K562 (cell line): ENCODE results near the gene UGT1A10. TPM values are rescaled to one million over a fixed set of nuclear protein-coding genes. Genes with fewer than 3 reads are reported as not detected.

Experiments
- ATAC-seq: fragments of 200-7000 bp; cut with Tn5 transposase; 3 replicates; pipeline ENCODE4 v1.9.1; 2020; ENCODE audit warnings: moderate library complexity
- BruUV-seq: library from RNA; stranded (reverse); fragments of 400-500 nt; replicated peaks from 2 replicates; lab custom pipeline; 2021; lab: Mats Ljungman, UMichigan
- CTCF ChIA-PET: fragments of 300-600 bp; formaldehyde crosslinking; extraction: SDS; loops from one replicate; lab custom pipeline; 2021; ENCODE audit warnings: low intra/inter-chr PET ratio; lab: Yijun Ruan, JAX
- POLR2A ChIA-PET: fragments of 300-600, 350-650 bp; sonication (Branson Sonifier 250); formaldehyde crosslinking; extraction: SDS; loops from one replicate; lab custom pipeline; 2021; ENCODE audit warnings: antibody characterized with exemption, inconsistent platforms; lab: Yijun Ruan, JAX
- DNase-seq, 4 experiments: peaks; one replicate each; pipeline versions ENCODE4 v3.0.0 to v3.0.0-alpha.2; 2011 to 2018; ENCODE audit warnings: low spot score in 3 of 4, mixed read lengths in 3 of 4; ENCODE audit errors: extremely low read depth in 1 of 4
- FAIRE-seq: peaks from 2 replicates; lab custom pipeline; 2011; peaks lifted over from hg19 to GRCh38; lab: Jason Lieb, UNC
- H2AFZ ChIP-seq: 2 replicates; pipeline ENCODE4 v1.6.0; 2011; ENCODE audit warnings: low read depth, low read length, control low read depth, inconsistent platforms
- H3K27ac ChIP-seq: fragments of 200-600 bp; 3 replicates; pipeline ENCODE4 v1.8.0; 2011; ENCODE audit warnings: low read depth, mild to moderate bottlenecking, control low read depth, inconsistent platforms, low read length, moderate library complexity, mixed read lengths; ENCODE audit errors: extremely low read depth
- H3K27me3 ChIP-seq, 2 experiments: fragments of 300-600 bp in 1 of 2; 2 replicates in 1 of 2; 3 replicates in 1 of 2; pipeline versions ENCODE4 v1.6.0 to v1.8.0; 2011; ENCODE audit warnings: inconsistent platforms in 2 of 2, low read length in 2 of 2, mild to moderate bottlenecking in 1 of 2, mixed read lengths in 1 of 2, moderate library complexity in 1 of 2; ENCODE audit not compliant: control insufficient read depth in 2 of 2, insufficient read depth in 2 of 2
- H3K36me3 ChIP-seq: fragments of 300-600 bp; 3 replicates; pipeline ENCODE4 v1.8.0; 2011; ENCODE audit warnings: mild to moderate bottlenecking, low read length, inconsistent platforms; ENCODE audit not compliant: control insufficient read depth, insufficient read depth
- H3K4me1 ChIP-seq, 2 experiments: fragments of 200-600 bp in 1 of 2; replicated peaks in 1 of 2; 2 replicates in 1 of 2; 3 replicates in 1 of 2; pipeline versions ENCODE4 v1.5.1 to v1.8.0; 2011; ENCODE audit warnings: inconsistent platforms in 2 of 2, low read length in 2 of 2, mild to moderate bottlenecking in 1 of 2, mixed read lengths in 1 of 2, moderate library complexity in 1 of 2; ENCODE audit not compliant: control insufficient read depth in 2 of 2, insufficient read depth in 2 of 2
- H3K4me2 ChIP-seq: 2 replicates; pipeline ENCODE4 v1.6.1; 2011; ENCODE audit warnings: low read length, control low read depth, inconsistent platforms, mixed read lengths; ENCODE audit not compliant: insufficient read depth
- H3K4me3 ChIP-seq: fragments of 200-600 bp; sonication (generic), shearing (Covaris generic); 2 replicates; pipeline ENCODE4 v1.5.1; 2016; ENCODE audit warnings: control low read depth, inconsistent platforms
- H3K79me2 ChIP-seq: fragments of 200-600 bp; 3 replicates; pipeline ENCODE4 v1.8.0; 2011; ENCODE audit warnings: low read length, inconsistent platforms; ENCODE audit not compliant: control insufficient read depth, insufficient read depth
- H3K9ac ChIP-seq, 2 experiments: 2 replicates each; pipeline versions ENCODE4 v1.6.0 to v1.6.1; 2011; ENCODE audit warnings: low read depth in 2 of 2, low read length in 2 of 2, control low read depth in 1 of 2, inconsistent platforms in 1 of 2, mild to moderate bottlenecking in 1 of 2, mixed read lengths in 1 of 2; ENCODE audit not compliant: insufficient read depth in 1 of 2
- H3K9me1 ChIP-seq: one replicate; pipeline ENCODE4 v1.6.0; 2011; ENCODE audit warnings: inconsistent platforms, mild to moderate bottlenecking, low read length, moderate library complexity; ENCODE audit not compliant: control insufficient read depth, insufficient read depth
- H3K9me3 ChIP-seq: replicated peaks from 2 replicates; pipeline ENCODE4 v1.5.1; 2011; ENCODE audit warnings: low read depth, low read length, inconsistent platforms; ENCODE audit not compliant: control insufficient read depth, insufficient read depth
- H4K20me1 ChIP-seq: replicated peaks from 2 replicates; pipeline ENCODE4 v1.6.1; 2011; ENCODE audit warnings: low read length, inconsistent platforms, mixed read lengths; ENCODE audit not compliant: control insufficient read depth, insufficient read depth
- CREB3L1 ChIP-seq: fragments of 450-650 bp; IDR thresholded peaks from 2 replicates; pipeline ENCODE4 v1.6.1; 2014; ENCODE audit warnings: low read depth, mild to moderate bottlenecking, moderate library complexity, borderline replicate concordance
- CREBBP ChIP-seq: IDR thresholded peaks from one replicate; pipeline ENCODE4 v1.6.1; 2012; ENCODE audit warnings: low read depth, mild to moderate bottlenecking, control low read depth, inconsistent platforms, low read length
- MECOM ChIP-seq: fragments of 250-450 bp; sonication (Bioruptor Pico); IDR thresholded peaks from 2 replicates; pipeline ENCODE4 v1.8.0; 2022; ENCODE audit warnings: inconsistent platforms
- MYNN ChIP-seq, 2 experiments: sonication (generic); formaldehyde crosslinking in 1 of 2; IDR thresholded peaks; 2 replicates each; pipeline versions ENCODE4 v1.5.0 to v1.6.1; 2016 to 2020; ENCODE audit warnings: antibody characterized with exemption in 1 of 2, missing genetic modification reagents in 1 of 2
- PCBP1 ChIP-seq: fragments of 200-400 bp; formaldehyde crosslinking; IDR thresholded peaks from 2 replicates; pipeline ENCODE4 v1.6.1; 2018; ENCODE audit warnings: mild to moderate bottlenecking, low read depth, low read length; ENCODE audit not compliant: poor library complexity, severe bottlenecking
- SUPT5H ChIP-seq: fragments of 450-650 bp; IDR thresholded peaks from 2 replicates; pipeline ENCODE4 v1.6.1; 2016
- TARDBP ChIP-seq: fragments of 450-650 bp; IDR thresholded peaks from 2 replicates; pipeline ENCODE4 v1.6.1; 2016
- WHSC1 ChIP-seq: IDR thresholded peaks from one replicate; pipeline ENCODE4 v1.6.1; 2012; ENCODE audit warnings: low read length, control low read depth, inconsistent platforms
- ZNF121 ChIP-seq: sonication (generic); formaldehyde crosslinking; conservative IDR thresholded peaks from 2 replicates; pipeline ENCODE4 v1.8.0; 2022; ENCODE audit warnings: missing genetic modification reagents
- ZNF140 ChIP-seq: fragments of 250-450 bp; sonication (Bioruptor Pico); IDR thresholded peaks from 2 replicates; pipeline ENCODE4 v1.8.0; 2021; ENCODE audit warnings: moderate library complexity, mild to moderate bottlenecking, inconsistent platforms
- ZNF263 ChIP-seq: sonication (generic); formaldehyde crosslinking; IDR thresholded peaks from 2 replicates; pipeline ENCODE4 v1.8.0; 2022; ENCODE audit warnings: mild to moderate bottlenecking, missing genetic modification reagents, borderline replicate concordance
- ZNF316 ChIP-seq: fragments of 450-650 bp; IDR thresholded peaks from 2 replicates; pipeline ENCODE4 v1.6.1; 2016
- ZNF561 ChIP-seq: fragments of 450-650 bp; formaldehyde crosslinking; conservative IDR thresholded peaks from 2 replicates; pipeline ENCODE4 v1.4.0; 2020; ENCODE audit warnings: mild to moderate bottlenecking, moderate library complexity
- WGBS: fragments of 100-300 bp; shearing (Covaris generic); methylation state at CpG from one replicate; pipeline ENCODE4 v1.1.6; 2016; ENCODE audit warnings: low coverage, mixed read lengths; ENCODE audit not compliant: insufficient coverage; ENCODE audit errors: missing lambda C conversion rate; 5-methylcytosine and 5-hydroxymethylcytosine counted together
- in situ Hi-C: fragments of 300-500 bp; cut with MboI; formaldehyde crosslinking; loops from 4 replicates; pipeline ENCODE4 v1.15.0; 2018; ENCODE audit warnings: inconsistent platforms, mixed read lengths
- intact Hi-C: fragments of 100-400 bp; cut with micrococcal nuclease; formaldehyde crosslinking; loops from 2 replicates; pipeline ENCODE4 v1.14.2; 2022
- polyA plus RNA-seq, 8 experiments: library from polyadenylated mRNA; depleted of rRNA in 4 of 8; stranded (reverse) in 5 of 8; unstranded in 3 of 8; fragments of >200 nt; fragmentation: Nextera tagmentation in 2 of 8; fragmentation: Illumina TruSeq in 1 of 8; extraction: Ambion mirVana in 2 of 8; extraction: Trizol in 1 of 8; gene quantifications; 2 replicates each; pipeline versions ENCODE4 v1.2.1 to v1.2.3, GENCODE V29; 2011 to 2014; ENCODE audit warnings: inconsistent platforms in 1 of 8, missing spikeins in 1 of 8
- total RNA-seq, 7 experiments: library from RNA; depleted of rRNA in 6 of 7; stranded (reverse); fragments of >200 nt in 6 of 7; fragmentation: Illumina TruSeq in 2 of 7; extraction: Trizol in 2 of 7; gene quantifications; 2 replicates each; pipeline versions ENCODE4 v1.2.1 to v1.2.3, GENCODE V29; 2011 to 2021; ENCODE audit warnings: low replicate concordance in 1 of 7
- TF ChIP-seq, protein P1 (sequence below): sonication (generic); formaldehyde crosslinking; IDR thresholded peaks from 2 replicates; pipeline ENCODE4 v1.8.1; 2023; ENCODE audit warnings: missing genetic modification reagents, mild to moderate bottlenecking, borderline replicate concordance
- TF ChIP-seq, protein P2 (sequence below): fragments of 450-650 bp; formaldehyde crosslinking; IDR thresholded peaks from 2 replicates; pipeline ENCODE4 v1.4.0; 2022; ENCODE audit warnings: missing genetic modification characterization

UGT1A10 gene
- total and polyA plus RNA-seq, 9 of the 15 experiments (the other 6 are each of a cell fraction or from before 2014, with no cell fraction given), result not detected

GRCh38 chr2:233728723-233729301, 92.6 kb downstream of the UGT1A10 start, which contains the start of gene UGT1A3:
Gene UGT1A3 (plus strand): TSS chr2:233729042. CDS start chr2:233729127, 85 bp downstream.
- H3K9me3 ChIP-seq, result no peaks in the 10 kb centered on the region
- H3K4me2 ChIP-seq, result no peak within 1 kb of the TSS
- H3K79me2 ChIP-seq, result no peaks in the 10 kb centered on the region
- H2AFZ ChIP-seq, result no peak within 1 kb of the TSS
- H3K27me3 ChIP-seq, result peaks cover 0 to 7% of the 10 kb centered on the region in 2 experiments; a peak in 1 of 5 replicates
- no TSS peak for BruUV-seq
- H3K9ac ChIP-seq, result no peak within 1 kb of the TSS
- WGBS, result 0% methylated on average over 7 of the region's 8 CpGs
- POLR2A ChIA-PET, result no interaction called here
- no peak for DNase-seq
- in situ Hi-C loops (no loop called here), intact Hi-C loops (no loop called here)
- FAIRE-seq, result no peak
- H3K36me3 ChIP-seq, result no peaks in the 10 kb centered on the region
- H3K4me3 ChIP-seq, result no peak within 1 kb of the TSS
- H3K9me1 ChIP-seq, result no peaks in the 10 kb centered on the region
- ATAC-seq, result no peak
- no peaks in the 10 kb centered on the region for H3K4me1 ChIP-seq
- no peak within 1 kb of the TSS for H3K27ac ChIP-seq
- CTCF ChIA-PET, result no interaction called here
- H4K20me1 ChIP-seq, result no peaks in the 10 kb centered on the region
- no peak for TF ChIP-seq TARDBP
- TF ChIP-seq, protein P1, sequence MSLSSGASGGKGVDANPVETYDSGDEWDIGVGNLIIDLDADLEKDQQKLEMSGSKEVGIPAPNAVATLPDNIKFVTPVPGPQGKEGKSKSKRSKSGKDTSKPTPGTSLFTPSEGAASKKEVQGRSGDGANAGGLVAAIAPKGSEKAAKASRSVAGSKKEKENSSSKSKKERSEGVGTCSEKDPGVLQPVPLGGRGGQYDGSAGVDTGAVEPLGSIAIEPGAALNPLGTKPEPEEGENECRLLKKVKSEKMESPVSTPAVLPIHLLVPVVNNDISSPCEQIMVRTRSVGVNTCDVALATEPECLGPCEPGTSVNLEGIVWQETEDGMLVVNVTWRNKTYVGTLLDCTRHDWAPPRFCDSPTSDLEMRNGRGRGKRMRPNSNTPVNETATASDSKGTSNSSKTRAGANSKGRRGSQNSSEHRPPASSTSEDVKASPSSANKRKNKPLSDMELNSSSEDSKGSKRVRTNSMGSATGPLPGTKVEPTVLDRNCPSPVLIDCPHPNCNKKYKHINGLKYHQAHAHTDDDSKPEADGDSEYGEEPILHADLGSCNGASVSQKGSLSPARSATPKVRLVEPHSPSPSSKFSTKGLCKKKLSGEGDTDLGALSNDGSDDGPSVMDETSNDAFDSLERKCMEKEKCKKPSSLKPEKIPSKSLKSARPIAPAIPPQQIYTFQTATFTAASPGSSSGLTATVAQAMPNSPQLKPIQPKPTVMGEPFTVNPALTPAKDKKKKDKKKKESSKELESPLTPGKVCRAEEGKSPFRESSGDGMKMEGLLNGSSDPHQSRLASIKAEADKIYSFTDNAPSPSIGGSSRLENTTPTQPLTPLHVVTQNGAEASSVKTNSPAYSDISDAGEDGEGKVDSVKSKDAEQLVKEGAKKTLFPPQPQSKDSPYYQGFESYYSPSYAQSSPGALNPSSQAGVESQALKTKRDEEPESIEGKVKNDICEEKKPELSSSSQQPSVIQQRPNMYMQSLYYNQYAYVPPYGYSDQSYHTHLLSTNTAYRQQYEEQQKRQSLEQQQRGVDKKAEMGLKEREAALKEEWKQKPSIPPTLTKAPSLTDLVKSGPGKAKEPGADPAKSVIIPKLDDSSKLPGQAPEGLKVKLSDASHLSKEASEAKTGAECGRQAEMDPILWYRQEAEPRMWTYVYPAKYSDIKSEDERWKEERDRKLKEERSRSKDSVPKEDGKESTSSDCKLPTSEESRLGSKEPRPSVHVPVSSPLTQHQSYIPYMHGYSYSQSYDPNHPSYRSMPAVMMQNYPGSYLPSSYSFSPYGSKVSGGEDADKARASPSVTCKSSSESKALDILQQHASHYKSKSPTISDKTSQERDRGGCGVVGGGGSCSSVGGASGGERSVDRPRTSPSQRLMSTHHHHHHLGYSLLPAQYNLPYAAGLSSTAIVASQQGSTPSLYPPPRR (CRISPR knock-in tag), result no peak
- TF ChIP-seq ZNF263 (CRISPR knock-in tag), result no peak
- no peak for TF ChIP-seq ZNF316
- no peak for TF ChIP-seq SUPT5H
- no peak for TF ChIP-seq CREBBP
- TF ChIP-seq ZNF140 (CRISPR knock-in tag), result no peak
- TF ChIP-seq ZNF561 (CRISPR knock-in tag), result no peak
- TF ChIP-seq CREB3L1, result no peak
- TF ChIP-seq ZNF121 (CRISPR knock-in tag), result no peak
- TF ChIP-seq MYNN (IDR thresholded peaks at IDR 0.05), result no peak
- no peak for TF ChIP-seq MYNN (CRISPR knock-in tag; IDR thresholded peaks at IDR 0.05)
- TF ChIP-seq WHSC1, result no peak
- TF ChIP-seq, protein P2, sequence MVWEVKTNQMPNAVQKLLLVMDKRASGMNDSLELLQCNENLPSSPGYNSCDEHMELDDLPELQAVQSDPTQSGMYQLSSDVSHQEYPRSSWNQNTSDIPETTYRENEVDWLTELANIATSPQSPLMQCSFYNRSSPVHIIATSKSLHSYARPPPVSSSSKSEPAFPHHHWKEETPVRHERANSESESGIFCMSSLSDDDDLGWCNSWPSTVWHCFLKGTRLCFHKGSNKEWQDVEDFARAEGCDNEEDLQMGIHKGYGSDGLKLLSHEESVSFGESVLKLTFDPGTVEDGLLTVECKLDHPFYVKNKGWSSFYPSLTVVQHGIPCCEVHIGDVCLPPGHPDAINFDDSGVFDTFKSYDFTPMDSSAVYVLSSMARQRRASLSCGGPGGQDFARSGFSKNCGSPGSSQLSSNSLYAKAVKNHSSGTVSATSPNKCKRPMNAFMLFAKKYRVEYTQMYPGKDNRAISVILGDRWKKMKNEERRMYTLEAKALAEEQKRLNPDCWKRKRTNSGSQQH (CRISPR knock-in tag), result no peak
- no peak for TF ChIP-seq PCBP1
- no peak for TF ChIP-seq MECOM (CRISPR knock-in tag)
